OCI-LY1 (cell line): ENCODE results near the gene WFS1.

ENCODE experiments used
- H2AFZ ChIP-seq: fragments of 200-600 bp; sonication (generic), shearing (Covaris generic); 2 replicates; pipeline ENCODE4 v1.6.0; 2014; ENCODE audit warnings: antibody characterized with exemption, mild to moderate bottlenecking, low read length
- H3F3A ChIP-seq: fragments of 200-600 bp; sonication (generic), shearing (Covaris generic); 2 replicates; pipeline ENCODE4 v1.6.0; 2014; ENCODE audit warnings: mild to moderate bottlenecking, antibody characterized with exemption, low read length, moderate library complexity; ENCODE audit not compliant: insufficient read depth
- H3K27ac ChIP-seq: fragments of 200-600 bp; sonication (generic); 2 replicates; pipeline ENCODE4 v1.5.1; 2014; ENCODE audit warnings: low read length, mixed run types, mild to moderate bottlenecking, low read depth; ENCODE audit not compliant: poor library complexity, severe bottlenecking
- H3K27me3 ChIP-seq: fragments of 200-600 bp; sonication (generic); 2 replicates; pipeline ENCODE4 v1.6.0; 2014; ENCODE audit warnings: antibody characterized with exemption, mild to moderate bottlenecking, low read length, moderate library complexity; ENCODE audit not compliant: insufficient read depth
- H3K36me3 ChIP-seq: fragments of 200-600 bp; sonication (generic); 2 replicates; pipeline ENCODE4 v1.6.1; 2014; ENCODE audit warnings: mild to moderate bottlenecking, antibody characterized with exemption, low read length, moderate library complexity, mixed read lengths; ENCODE audit not compliant: insufficient read depth
- H3K4me1 ChIP-seq: fragments of 200-600 bp; sonication (generic); 2 replicates; pipeline ENCODE4 v1.5.1; 2014; ENCODE audit warnings: mild to moderate bottlenecking, low read length, moderate library complexity; ENCODE audit not compliant: insufficient read depth, severe bottlenecking
- H3K4me2 ChIP-seq: fragments of 200-600 bp; sonication (generic), shearing (Covaris generic); 2 replicates; pipeline ENCODE4 v1.6.1; 2014; ENCODE audit warnings: low read length
- H3K4me3 ChIP-seq: fragments of 200-600 bp; sonication (generic); 2 replicates; pipeline ENCODE4 v1.5.1; 2014; ENCODE audit warnings: low read length, low read depth, mild to moderate bottlenecking, mixed read lengths; ENCODE audit not compliant: poor library complexity, severe bottlenecking
- H3K79me2 ChIP-seq: fragments of 200-600 bp; shearing (Covaris generic); 2 replicates; pipeline ENCODE4 v1.6.1; 2016; ENCODE audit warnings: mixed run types, low read length, mixed read lengths; ENCODE audit not compliant: insufficient read depth
- H3K9ac ChIP-seq: fragments of 200-600 bp; sonication (generic), shearing (Covaris generic); 2 replicates; pipeline ENCODE4 v1.6.1; 2014; ENCODE audit warnings: mild to moderate bottlenecking, low read length, mixed read lengths
- H3K9me2 ChIP-seq: fragments of 200-600 bp; sonication (generic), shearing (Covaris generic); 2 replicates; pipeline ENCODE4 v1.6.1; 2014; ENCODE audit warnings: low read depth, mild to moderate bottlenecking, low read length, mixed read lengths
- H3K9me3 ChIP-seq: fragments of 200-600 bp; shearing (Covaris generic); 2 replicates; pipeline ENCODE4 v1.6.1; 2014; ENCODE audit warnings: low read length, mixed read lengths
- H4K20me1 ChIP-seq: fragments of 200-600 bp; sonication (generic), shearing (Covaris generic); 2 replicates; pipeline ENCODE4 v1.6.0; 2016; ENCODE audit warnings: mild to moderate bottlenecking, low read length; ENCODE audit not compliant: insufficient read depth
- EZH2 ChIP-seq: fragments of 200-600 bp; sonication (generic), shearing (Covaris generic); IDR thresholded peaks from 2 replicates; pipeline ENCODE4 v1.8.0; 2017; ENCODE audit warnings: borderline replicate concordance, mixed run types, mild to moderate bottlenecking, antibody characterized with exemption, low read length, moderate library complexity, mixed read lengths
- TF ChIP-seq, protein P1 (sequence below): fragments of 200-600 bp; sonication (generic), shearing (Covaris generic); IDR thresholded peaks from 2 replicates; pipeline ENCODE4 v1.5.1; 2017; ENCODE audit warnings: mild to moderate bottlenecking, antibody characterized with exemption, low read length, moderate library complexity, mixed read lengths

The WFS1 gene

DNA sequence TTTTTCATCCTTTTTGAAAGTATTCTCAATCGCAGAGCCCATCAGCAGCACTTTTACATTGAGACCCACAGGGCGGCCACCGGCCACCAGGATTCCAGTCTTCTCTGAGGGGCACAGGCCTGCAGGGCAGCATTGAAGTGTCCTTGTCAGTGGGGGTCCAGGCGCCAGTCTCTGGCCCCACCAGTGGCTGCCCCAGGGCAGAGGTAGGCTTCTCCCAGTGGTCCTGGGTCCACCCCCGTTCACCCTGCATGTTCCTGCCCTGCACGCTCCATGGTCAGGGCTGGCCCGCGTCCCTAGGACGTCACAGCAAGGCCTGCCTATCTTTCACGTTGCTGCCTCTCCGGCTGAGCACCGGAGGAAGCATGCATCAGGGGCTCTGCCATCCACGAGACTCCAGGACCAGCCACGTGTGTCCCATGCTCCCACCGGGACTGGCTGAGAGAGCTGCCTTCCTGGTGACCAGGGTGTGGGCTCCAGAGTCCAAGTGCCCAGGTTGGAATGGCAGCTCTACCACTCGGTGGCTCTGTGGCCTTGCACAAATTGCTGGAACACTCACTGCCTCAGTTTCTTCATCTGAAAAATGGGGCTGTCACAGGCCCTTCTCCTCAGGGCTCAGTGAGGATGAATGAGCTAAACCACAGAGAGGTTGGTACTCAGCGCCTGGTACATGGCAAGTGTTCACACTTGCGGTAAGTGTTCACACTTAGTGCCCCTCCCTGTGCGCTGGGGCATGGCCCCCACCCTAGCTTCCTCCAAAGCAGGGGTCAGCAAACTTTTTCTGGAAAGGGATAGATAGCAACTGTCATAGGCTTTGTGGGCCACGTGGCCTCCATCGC, 38.6 kb upstream of the WFS1 start:
- no peaks in the 10 kb centered on the region for H4K20me1 ChIP-seq
- no peaks in the 10 kb centered on the region for H3K9me3 ChIP-seq
- H3K4me3 ChIP-seq: no peak overlapping the region
- no peak overlapping the region for H3K27ac ChIP-seq
- H2AFZ ChIP-seq: no peak overlapping the region
- no peak overlapping the region for H3K4me2 ChIP-seq
- no peaks in the 10 kb centered on the region for H3K4me1 ChIP-seq
- no peaks in the 10 kb centered on the region for H3K9me2 ChIP-seq
- no peaks in the 10 kb centered on the region for H3K79me2 ChIP-seq
- no peaks in the 10 kb centered on the region for H3K36me3 ChIP-seq
- H3F3A ChIP-seq: no peaks in the 10 kb centered on the region
- no peak overlapping the region for H3K9ac ChIP-seq
- TF ChIP-seq, protein P1, sequence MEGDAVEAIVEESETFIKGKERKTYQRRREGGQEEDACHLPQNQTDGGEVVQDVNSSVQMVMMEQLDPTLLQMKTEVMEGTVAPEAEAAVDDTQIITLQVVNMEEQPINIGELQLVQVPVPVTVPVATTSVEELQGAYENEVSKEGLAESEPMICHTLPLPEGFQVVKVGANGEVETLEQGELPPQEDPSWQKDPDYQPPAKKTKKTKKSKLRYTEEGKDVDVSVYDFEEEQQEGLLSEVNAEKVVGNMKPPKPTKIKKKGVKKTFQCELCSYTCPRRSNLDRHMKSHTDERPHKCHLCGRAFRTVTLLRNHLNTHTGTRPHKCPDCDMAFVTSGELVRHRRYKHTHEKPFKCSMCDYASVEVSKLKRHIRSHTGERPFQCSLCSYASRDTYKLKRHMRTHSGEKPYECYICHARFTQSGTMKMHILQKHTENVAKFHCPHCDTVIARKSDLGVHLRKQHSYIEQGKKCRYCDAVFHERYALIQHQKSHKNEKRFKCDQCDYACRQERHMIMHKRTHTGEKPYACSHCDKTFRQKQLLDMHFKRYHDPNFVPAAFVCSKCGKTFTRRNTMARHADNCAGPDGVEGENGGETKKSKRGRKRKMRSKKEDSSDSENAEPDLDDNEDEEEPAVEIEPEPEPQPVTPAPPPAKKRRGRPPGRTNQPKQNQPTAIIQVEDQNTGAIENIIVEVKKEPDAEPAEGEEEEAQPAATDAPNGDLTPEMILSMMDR: no peak
- TF ChIP-seq EZH2: no peak
- no peaks in the 10 kb centered on the region for H3K27me3 ChIP-seq

DNA sequence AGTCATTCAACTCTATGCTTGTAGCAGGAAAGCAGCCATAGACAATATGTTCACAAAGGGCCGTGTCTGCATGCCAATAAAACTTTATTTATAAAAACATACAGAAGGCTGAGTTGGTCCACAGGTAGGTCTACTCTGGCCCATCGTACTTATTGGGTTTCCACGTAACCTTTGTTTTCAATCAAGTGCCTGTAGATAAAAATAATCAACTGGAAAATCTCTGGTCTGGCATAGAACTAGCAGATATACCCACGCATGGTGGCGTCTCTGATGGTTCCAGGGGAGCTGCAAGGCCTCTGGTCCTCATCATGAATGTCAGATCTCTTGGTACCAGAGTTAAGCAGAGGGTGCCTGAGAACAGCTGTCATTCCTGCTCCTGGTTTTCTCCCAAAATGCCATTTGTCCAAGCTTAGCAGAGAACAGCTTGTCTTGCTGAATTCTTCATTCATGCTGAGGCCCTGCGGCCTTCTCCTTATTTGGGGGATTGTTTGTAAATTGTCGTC, 37.9 kb upstream of the WFS1 start:
- Histone ChIP-seq H3K4me1 (no peaks in the 10 kb centered on the region), H3K27me3 (no peaks in the 10 kb centered on the region), H3K9me2 (no peaks in the 10 kb centered on the region), H3K79me2 (no peaks in the 10 kb centered on the region), H4K20me1 (no peaks in the 10 kb centered on the region), H3K4me3 (no peak overlapping the region), H3K9me3 (no peaks in the 10 kb centered on the region), H3F3A (no peaks in the 10 kb centered on the region), H2AFZ (no peak overlapping the region), H3K4me2 (no peak overlapping the region), H3K36me3 (no peaks in the 10 kb centered on the region), H3K27ac (no peak overlapping the region), H3K9ac (no peak overlapping the region)
- no peak for TF ChIP-seq EZH2
- TF ChIP-seq, protein P1: no peak

DNA sequence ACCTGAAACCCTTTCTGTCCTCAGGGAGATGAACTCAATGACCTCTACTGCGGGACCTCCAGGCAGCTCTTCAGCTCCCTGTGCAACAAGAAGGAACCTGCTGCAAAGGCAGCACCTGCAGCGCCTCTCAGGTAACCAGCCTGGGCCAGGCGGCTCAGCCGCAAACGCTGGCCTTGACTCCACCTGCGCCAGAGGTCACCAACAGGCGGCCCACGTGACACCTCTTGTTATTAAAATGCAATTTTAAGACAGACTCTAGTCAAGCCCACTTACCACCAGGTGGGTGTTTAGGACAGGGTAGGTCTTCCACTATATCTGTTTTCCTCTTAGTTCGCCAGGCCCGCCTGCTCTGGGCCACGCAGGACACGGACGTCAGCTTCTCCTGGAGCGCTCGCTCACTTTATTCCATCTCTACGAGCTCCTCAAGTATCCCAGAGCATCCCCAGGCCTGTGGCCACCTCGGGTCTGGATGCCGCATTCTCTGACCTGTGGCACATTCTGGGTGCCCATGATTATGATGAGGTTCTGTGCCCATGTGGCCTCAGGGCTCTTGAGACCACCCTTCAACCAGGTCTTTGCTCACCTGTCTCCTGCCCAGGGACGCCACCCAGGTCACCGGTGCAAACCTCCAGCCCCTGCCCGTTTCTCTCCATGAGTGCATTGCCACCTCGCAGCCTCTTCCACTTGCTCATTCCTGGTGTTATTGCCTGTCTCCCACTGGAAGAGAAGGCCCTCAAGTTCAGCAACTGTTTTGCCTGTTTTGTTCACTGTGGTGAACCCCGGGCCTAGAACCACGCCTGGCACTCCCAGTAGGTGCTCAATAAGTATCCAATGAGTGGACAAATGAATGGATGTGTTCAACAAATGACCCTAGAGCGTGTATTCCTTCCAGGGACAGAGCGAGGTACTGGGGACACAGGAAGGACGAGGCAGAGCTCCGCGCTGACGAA, 36.5 kb upstream of the WFS1 start:
- Histone ChIP-seq H3K27ac (no peak overlapping the region), H3K9ac (no peak overlapping the region), H3F3A (no peaks in the 10 kb centered on the region), H3K27me3 (no peaks in the 10 kb centered on the region), H3K79me2 (no peaks in the 10 kb centered on the region), H3K9me2 (no peaks in the 10 kb centered on the region), H3K36me3 (no peaks in the 10 kb centered on the region), H4K20me1 (no peaks in the 10 kb centered on the region), H3K4me2 (no peak overlapping the region), H3K4me3 (no peak overlapping the region), H3K9me3 (no peaks in the 10 kb centered on the region), H2AFZ (no peak overlapping the region), H3K4me1 (no peaks in the 10 kb centered on the region)
- TF ChIP-seq, protein P1: no peak
